Measurements from ENCODE around the gene SH3D19. TPM values are rescaled to one million over a fixed set of nuclear protein-coding genes. Genes with fewer than 3 reads are reported as not detected.

SH3D19 gene
- total RNA-seq, 1 donor from 2014 or later, result 39.3 TPM

DNA sequence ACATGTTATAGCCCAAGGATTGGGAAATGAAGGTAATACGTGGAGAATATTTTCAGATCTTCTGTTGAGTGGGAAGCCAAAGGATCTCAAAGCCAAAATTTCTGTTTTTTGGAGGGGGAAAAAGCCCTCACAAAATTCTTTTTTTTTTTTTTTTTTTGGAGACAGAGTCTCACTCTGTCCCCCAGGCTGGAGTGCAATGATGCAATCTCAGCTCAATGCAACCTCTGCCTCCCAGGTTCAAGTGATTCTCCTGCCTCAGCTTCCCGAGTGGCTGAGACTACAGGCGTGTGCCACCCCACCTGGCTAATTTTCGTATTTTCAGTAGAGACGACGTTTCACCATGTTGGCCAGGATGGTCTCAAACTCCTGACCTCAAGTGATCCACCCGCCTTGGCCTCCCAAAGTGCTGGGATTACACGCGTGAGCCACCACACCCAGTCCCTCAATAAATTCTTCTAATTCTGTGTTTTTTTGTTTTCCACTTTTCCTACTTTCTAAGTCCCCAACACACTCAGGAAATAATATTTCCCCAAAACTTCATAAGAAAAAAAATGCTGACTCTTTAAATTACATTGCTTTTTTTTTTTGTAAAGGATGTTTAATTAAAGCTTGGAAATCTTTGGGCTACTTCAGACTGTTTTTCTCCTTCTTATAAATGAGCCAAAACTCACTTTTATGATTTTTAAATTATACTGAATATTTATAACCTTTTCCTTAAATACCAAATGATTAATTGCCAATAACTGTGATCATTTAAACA lies 174.4 kb downstream of the SH3D19 start:
- no peak overlapping the region for H3K4me3 ChIP-seq
- no peak overlapping the region for H3K9ac ChIP-seq
- H3K27me3 Mint-ChIP-seq (ENCODE audit: insufficient read depth, low read depth), result no peaks in the 10 kb centered on the region
- no peaks in the 10 kb centered on the region for H4K20me1 ChIP-seq (ENCODE audit: low read depth)
- TF ChIP-seq EZH2phosphoT487 (IDR thresholded peaks at IDR 0.05) (no peak), EZH2 (IDR thresholded peaks at IDR 0.05) (no peak)
- TF ChIP-seq, protein P1, sequence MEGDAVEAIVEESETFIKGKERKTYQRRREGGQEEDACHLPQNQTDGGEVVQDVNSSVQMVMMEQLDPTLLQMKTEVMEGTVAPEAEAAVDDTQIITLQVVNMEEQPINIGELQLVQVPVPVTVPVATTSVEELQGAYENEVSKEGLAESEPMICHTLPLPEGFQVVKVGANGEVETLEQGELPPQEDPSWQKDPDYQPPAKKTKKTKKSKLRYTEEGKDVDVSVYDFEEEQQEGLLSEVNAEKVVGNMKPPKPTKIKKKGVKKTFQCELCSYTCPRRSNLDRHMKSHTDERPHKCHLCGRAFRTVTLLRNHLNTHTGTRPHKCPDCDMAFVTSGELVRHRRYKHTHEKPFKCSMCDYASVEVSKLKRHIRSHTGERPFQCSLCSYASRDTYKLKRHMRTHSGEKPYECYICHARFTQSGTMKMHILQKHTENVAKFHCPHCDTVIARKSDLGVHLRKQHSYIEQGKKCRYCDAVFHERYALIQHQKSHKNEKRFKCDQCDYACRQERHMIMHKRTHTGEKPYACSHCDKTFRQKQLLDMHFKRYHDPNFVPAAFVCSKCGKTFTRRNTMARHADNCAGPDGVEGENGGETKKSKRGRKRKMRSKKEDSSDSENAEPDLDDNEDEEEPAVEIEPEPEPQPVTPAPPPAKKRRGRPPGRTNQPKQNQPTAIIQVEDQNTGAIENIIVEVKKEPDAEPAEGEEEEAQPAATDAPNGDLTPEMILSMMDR (IDR thresholded peaks at IDR 0.05), result no peak
- H3K4me3 Mint-ChIP-seq, result no peak overlapping the region
- no peak overlapping the region for H2AFZ ChIP-seq (replicated peaks)
- peaks cover 20% of the 10 kb centered on the region for H3K36me3 Mint-ChIP-seq
- no peaks in the 10 kb centered on the region for H3K27me3 ChIP-seq
- no peaks in the 10 kb centered on the region for H3K4me1 ChIP-seq
- H3K36me3 ChIP-seq, result peaks cover 6% of the 10 kb centered on the region
- no peak overlapping the region for H3K27ac ChIP-seq
- no peaks in the 10 kb centered on the region for H3K79me2 ChIP-seq (ENCODE audit: low read depth)
- no peak overlapping the region for H3K27ac Mint-ChIP-seq
- no peaks in the 10 kb centered on the region for H3K9me3 Mint-ChIP-seq
- H3K4me1 Mint-ChIP-seq, result no peaks in the 10 kb centered on the region
- no peaks in the 10 kb centered on the region for H3K9me3 ChIP-seq (ENCODE audit: low read depth)
- H3K4me2 ChIP-seq, result no peak overlapping the region
- H3F3A ChIP-seq (ENCODE audit: low read depth), result no peaks in the 10 kb centered on the region
- DNase-seq (ENCODE audit: low spot score), result no peak

DNA sequence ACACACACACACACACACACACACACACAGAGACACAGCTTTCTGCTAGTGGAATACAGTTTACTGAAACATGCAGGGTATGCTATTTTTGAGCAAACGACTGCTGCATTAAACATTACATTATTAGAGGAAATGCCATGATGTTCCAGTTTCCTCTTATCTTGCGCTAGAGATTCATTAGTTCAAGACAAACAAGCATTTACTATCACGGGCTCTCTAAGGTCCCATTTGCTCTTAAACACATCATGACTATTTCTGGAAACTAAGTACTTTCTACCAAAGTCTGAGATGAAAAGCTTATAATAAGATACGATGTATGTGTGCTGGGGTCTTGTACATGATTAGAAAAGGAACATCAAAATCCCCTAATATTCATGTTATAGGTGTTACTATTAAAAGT lies 177.1 kb downstream of the SH3D19 start:
- H3K36me3 ChIP-seq, result peaks cover 6% of the 10 kb centered on the region
- H3K79me2 ChIP-seq (ENCODE audit: low read depth), result no peaks in the 10 kb centered on the region
- no peaks in the 10 kb centered on the region for H3F3A ChIP-seq (ENCODE audit: low read depth)
- no peak for DNase-seq (ENCODE audit: low spot score)
- no peak overlapping the region for H3K4me2 ChIP-seq
- no peaks in the 10 kb centered on the region for H3K27me3 Mint-ChIP-seq (ENCODE audit: insufficient read depth, low read depth)
- H3K4me1 ChIP-seq, result no peaks in the 10 kb centered on the region
- H3K27ac ChIP-seq, result no peak overlapping the region
- H3K27ac Mint-ChIP-seq, result no peak overlapping the region
- H3K9me3 ChIP-seq (ENCODE audit: low read depth), result no peaks in the 10 kb centered on the region
- H3K36me3 Mint-ChIP-seq, result peaks cover 23% of the 10 kb centered on the region
- no peak overlapping the region for H3K4me3 ChIP-seq
- no peaks in the 10 kb centered on the region for H3K4me1 Mint-ChIP-seq
- no peak overlapping the region for H3K9ac ChIP-seq
- H4K20me1 ChIP-seq (ENCODE audit: low read depth), result no peaks in the 10 kb centered on the region
- TF ChIP-seq EZH2phosphoT487 (IDR thresholded peaks at IDR 0.05) (no peak), EZH2 (IDR thresholded peaks at IDR 0.05) (no peak)
- TF ChIP-seq, protein P1 (IDR thresholded peaks at IDR 0.05), result no peak
- no peaks in the 10 kb centered on the region for H3K9me3 Mint-ChIP-seq
- H3K27me3 ChIP-seq, result no peaks in the 10 kb centered on the region
- H3K4me3 Mint-ChIP-seq, result no peak overlapping the region
- H2AFZ ChIP-seq (replicated peaks), result no peak overlapping the region

DNA sequence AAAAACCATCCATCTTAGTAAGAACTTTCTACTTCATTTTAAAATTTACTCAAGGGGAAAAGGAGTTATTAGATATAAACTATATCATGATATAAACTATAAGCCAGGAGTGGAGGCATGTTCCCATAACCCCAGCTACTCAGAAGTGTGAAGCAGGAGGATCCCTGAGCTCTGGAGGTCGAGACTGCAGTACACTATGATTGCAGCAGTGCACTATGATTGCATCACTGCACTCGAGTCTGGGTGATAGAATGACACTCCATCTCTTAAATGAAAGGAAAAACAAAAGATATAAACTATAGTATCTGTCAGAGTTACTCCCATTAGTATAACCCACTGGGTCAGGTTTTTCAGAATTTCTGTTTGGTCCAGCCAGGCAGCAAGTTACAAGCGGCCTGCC lies 178.4 kb downstream of the SH3D19 start:
- Histone ChIP-seq H3K4me3 (no peak overlapping the region), H3K4me2 (no peak overlapping the region), H3K9me3 (ENCODE audit: low read depth) (no peaks in the 10 kb centered on the region), H2AFZ (replicated peaks) (no peak overlapping the region), H3K79me2 (ENCODE audit: low read depth) (no peaks in the 10 kb centered on the region), H3K4me1 (no peaks in the 10 kb centered on the region), H3K9ac (no peak overlapping the region), H4K20me1 (ENCODE audit: low read depth) (no peaks in the 10 kb centered on the region), H3K27me3 (no peaks in the 10 kb centered on the region), H3F3A (ENCODE audit: low read depth) (no peaks in the 10 kb centered on the region), H3K27ac (no peak overlapping the region), H3K36me3 (peaks cover 9% of the 10 kb centered on the region)
- TF ChIP-seq, protein P1 (IDR thresholded peaks at IDR 0.05), result no peak
- no peak for TF ChIP-seq EZH2 (IDR thresholded peaks at IDR 0.05)
- TF ChIP-seq EZH2phosphoT487 (IDR thresholded peaks at IDR 0.05), result no peak
- no peaks in the 10 kb centered on the region for H3K27me3 Mint-ChIP-seq (ENCODE audit: insufficient read depth, low read depth)
- DNase-seq (ENCODE audit: low spot score), result no peak
- no peaks in the 10 kb centered on the region for H3K9me3 Mint-ChIP-seq
- no peaks in the 10 kb centered on the region for H3K4me1 Mint-ChIP-seq
- peaks cover 30% of the 10 kb centered on the region for H3K36me3 Mint-ChIP-seq
- no peak overlapping the region for H3K27ac Mint-ChIP-seq
- H3K4me3 Mint-ChIP-seq, result no peak overlapping the region
